Measurements from ENCODE around the gene CAMKK2.

DNA sequence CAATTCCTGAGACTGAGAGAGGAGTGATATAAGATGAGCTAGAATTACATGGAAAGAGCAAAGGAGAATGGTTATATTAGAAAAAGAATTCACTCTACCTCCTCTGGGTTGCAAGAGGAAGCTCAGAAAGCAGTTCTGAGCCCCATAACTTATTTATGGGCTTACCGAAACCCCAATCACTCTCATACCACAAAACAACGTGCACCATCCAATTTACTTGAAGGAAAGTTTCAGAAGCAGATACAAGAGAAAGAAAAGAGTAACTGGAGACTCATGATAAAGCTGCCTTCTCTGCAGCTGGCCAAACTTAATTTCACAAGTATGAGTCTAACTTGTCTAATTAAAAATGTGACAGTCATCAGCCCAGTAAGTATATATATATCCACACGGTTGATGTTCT lies 27.4 kb upstream of the CAMKK2 start:
- TF ChIP-seq, protein P1, sequence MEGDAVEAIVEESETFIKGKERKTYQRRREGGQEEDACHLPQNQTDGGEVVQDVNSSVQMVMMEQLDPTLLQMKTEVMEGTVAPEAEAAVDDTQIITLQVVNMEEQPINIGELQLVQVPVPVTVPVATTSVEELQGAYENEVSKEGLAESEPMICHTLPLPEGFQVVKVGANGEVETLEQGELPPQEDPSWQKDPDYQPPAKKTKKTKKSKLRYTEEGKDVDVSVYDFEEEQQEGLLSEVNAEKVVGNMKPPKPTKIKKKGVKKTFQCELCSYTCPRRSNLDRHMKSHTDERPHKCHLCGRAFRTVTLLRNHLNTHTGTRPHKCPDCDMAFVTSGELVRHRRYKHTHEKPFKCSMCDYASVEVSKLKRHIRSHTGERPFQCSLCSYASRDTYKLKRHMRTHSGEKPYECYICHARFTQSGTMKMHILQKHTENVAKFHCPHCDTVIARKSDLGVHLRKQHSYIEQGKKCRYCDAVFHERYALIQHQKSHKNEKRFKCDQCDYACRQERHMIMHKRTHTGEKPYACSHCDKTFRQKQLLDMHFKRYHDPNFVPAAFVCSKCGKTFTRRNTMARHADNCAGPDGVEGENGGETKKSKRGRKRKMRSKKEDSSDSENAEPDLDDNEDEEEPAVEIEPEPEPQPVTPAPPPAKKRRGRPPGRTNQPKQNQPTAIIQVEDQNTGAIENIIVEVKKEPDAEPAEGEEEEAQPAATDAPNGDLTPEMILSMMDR (IDR thresholded peaks at IDR 0.05; ENCODE audit: low read depth, low read length): no peak
- TF ChIP-seq EZH2phosphoT487 (IDR thresholded peaks at IDR 0.05; ENCODE audit: low read depth): no peak

All from OCI-LY3 (cell line).